Sciatic nerve (tissue), 2 donors: Measurements from ENCODE around the gene DAP3. TPM values are rescaled to one million over a fixed set of nuclear protein-coding genes. Genes with fewer than 3 reads are reported as not detected.
"Not testable (repeated sequence)": the region's sequence is repeated elsewhere in the genome, so short reads cannot be mapped to it uniquely, and the experiment has no call there.

Experiments
- ATAC-seq: fragments of 200-7000 bp; cut with Tn5 transposase; one replicate; pipeline ENCODE4 v1.9.1; 2020; ENCODE audit warnings: mild to moderate bottlenecking, moderate library complexity
- DNase-seq: peaks from one replicate; pipeline ENCODE4 v3.0.0-alpha.2; 2020; ENCODE audit warnings: low spot score
- intact Hi-C: fragments of 100-400 bp; cut with DNase I; formaldehyde crosslinking; loops from one replicate; pipeline ENCODE4 v1.14.2; 2022
- total RNA-seq: library from RNA; stranded (reverse); fragmentation: NEBNext Ultra II Directional; extraction: Animal tissue kit (Norgen Biotek cat#: 25700); gene quantifications from one replicate; pipeline ENCODE4 v1.2.1, GENCODE V29; 2021
- donor health status: DM: no; HTN: no; CAD: no.
- donor health status: DM: no; HTN: no; CAD: no.

The DAP3 gene
- total RNA-seq, 1 donor from 2014 or later = 65.6 TPM

DNA sequence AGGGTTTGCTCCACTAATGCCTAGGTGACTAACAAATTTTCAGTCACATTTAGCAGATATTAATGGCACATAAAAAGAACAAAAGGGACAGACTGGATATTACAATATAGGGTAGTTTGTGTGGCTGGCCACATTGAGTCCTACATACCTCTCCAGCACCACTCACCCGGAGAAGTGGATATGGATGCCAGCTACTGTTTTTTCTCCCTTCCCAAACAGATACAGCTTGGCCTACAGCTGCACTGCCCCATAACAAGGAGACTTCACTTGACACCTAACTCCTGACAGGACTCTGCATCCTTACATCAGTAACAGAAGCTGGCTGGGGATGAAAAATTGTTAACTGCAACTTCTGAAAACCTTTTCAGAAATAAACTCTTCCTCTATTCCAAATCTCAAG is 9.9 kb upstream of the DAP3 start:
- intact Hi-C loops, ATAC-seq, DNase-seq: not testable (repeated sequence)

DNA sequence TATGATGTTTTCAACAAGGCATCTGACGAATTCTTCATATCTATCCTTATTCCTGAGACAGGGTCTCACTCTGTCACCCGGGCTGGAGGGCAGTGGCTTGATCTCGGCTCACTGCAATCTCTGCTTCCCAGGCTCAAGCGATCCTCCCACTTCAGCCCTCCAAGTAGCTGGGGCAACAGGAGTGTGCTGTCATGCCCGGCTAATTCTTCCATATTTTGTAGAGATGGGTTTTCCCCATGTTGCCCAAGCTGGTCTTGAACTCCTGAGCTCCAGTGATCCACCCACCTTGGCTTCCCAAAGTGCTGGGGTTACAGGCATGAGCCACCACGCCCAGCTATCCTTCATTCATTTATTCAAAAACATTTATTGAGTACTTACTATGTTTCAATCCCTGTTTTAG is 8.4 kb upstream of the DAP3 start:
- intact Hi-C loops = no loop called here
- no peak for ATAC-seq

GRCh38 chr1:155681776-155682175 is 7.1 kb upstream of the DAP3 start:
- no peak for DNase-seq
- intact Hi-C loops = no loop called here
- no peak for ATAC-seq

More for the DNA sequence above, 8.4 kb upstream of the DAP3 start:
- DNase-seq = no peak

- ATAC-seq (peak; percentile 58), DNase-seq (peak; percentile 75)
- intact Hi-C loops = not testable (repeated sequence)
Observed at GRCh38 chr1:155687705-155688323, 1.1 kb upstream of the DAP3 start.

GRCh38 chr1:155688324-155689080 is 389 bp upstream of the DAP3 start, which contains the start of gene YY1AP1:
YY1AP1 (minus strand) TSS chr1:155688774; CDS start chr1:155680436, 8,338 bp downstream.
- ATAC-seq (peak; percentile 98), DNase-seq (peak; percentile 95)
- intact Hi-C loops = no loop called here

DNA sequence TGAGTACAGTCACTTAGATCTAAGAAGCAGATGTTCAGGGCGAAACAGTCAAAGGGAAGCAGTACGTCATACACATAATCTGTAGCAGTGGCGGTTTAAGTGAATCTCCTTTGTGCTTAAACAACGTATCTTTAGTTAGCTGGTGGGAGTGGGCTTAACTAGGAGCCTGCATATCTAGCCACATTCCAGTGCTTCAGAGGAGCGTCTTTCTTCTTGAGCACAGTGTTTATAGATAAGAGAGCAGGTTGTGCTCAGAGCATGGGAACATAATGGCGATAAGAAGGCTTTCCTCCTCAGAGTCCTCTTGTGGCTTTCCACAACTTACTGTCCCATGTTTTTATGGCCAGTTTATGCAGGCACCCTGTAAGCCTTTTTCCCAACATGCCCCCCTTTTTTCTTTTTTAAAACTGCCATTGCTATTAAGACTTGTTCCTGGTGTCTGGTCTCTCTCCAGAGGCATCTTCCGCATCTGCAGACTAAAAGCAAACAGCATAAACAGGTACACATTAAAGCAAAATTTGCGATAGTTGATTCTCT is 3.2 kb downstream of the DAP3 start:
- DNase-seq (no peak), ATAC-seq (no peak)
- intact Hi-C loops = no loop called here

- no peak for DNase-seq
- intact Hi-C loops = no loop called here
- no peak for ATAC-seq
Observed at GRCh38 chr1:155694167-155694566, 5.3 kb downstream of the DAP3 start.

DNA sequence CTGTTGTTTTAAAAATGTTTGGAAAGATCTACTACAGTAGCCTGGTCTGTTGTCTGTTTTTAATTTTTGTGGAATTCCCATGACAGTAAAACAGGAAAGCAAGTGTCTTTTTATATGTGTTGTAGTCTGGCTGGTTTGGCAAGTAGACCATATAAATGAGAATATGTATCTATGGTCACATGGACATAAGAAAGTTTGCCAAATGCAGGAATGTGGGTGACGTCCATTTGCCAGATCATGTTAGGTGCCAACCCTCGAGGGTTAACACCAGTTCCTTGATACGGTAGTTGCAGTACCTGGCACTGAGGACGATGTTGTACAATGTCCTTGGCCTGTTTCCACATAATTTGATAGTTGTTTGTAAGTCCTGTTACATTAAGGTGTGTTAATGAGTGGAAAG is 6.2 kb downstream of the DAP3 start:
- ATAC-seq = no peak
- DNase-seq = no peak
- intact Hi-C loops = no loop called here

DNA sequence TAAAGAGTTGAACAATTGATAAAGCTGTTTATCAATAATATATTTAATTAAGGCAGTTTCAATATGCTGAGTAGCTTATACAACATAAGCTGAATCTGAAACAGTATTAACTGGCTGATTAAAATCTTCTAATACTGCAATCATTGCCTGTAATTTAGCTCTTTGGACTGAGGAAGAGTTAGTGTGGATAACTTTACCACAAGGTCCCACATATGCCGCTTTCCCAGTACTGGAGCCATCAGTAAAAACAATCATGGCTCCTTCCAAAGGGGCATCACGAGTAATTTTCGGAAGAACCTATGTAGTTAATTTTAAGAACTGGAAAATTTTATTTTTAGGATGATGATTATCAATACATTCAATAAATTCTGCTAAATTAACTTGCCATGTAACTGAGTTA is 6.7 kb downstream of the DAP3 start:
- intact Hi-C loops = no loop called here
- DNase-seq = no peak

DNA sequence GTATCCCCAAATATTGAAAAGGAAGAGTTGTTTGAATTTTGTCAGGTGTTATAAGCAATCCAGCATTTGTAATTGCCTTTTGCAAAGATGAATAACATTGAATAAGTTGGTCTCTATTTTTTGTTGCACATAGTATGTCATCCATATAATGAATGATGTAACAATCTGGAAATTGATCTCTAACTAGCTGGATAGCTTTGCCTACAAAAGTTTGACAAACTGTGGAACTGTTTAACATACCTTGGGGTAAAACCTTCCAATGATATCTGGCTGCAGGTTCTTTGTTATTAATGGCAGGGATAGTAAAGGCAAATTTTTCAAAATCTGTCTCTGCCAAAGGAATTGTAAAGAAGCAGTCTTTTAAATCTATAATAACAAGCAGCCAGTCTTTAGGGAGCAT is 7.6 kb downstream of the DAP3 start:
- intact Hi-C loops = no loop called here
- ATAC-seq (no peak), DNase-seq (no peak)

More for the DNA sequence above, 6.7 kb downstream of the DAP3 start:
- ATAC-seq = no peak

DNA sequence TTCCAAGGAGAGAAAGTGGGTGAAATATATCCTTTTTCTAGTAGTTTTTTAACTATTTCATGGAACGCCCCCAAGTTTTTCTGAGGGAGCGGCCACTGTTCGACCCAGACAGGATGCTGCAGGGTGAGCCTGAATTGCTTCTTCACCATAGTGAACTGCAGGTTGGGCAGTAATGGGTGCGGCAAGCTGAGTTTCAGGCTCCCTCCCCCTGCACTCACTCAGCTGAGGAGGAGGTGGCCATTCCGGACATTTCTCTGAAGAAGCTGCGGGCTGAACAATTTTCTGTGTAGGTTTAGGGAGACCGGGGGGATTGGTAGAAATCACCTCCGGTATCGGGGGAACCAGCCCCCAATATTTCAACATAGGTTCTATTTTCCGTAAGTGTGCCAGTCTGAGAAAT is 8.2 kb downstream of the DAP3 start:
- no peak for ATAC-seq
- intact Hi-C loops = no loop called here
- DNase-seq = no peak

DNA sequence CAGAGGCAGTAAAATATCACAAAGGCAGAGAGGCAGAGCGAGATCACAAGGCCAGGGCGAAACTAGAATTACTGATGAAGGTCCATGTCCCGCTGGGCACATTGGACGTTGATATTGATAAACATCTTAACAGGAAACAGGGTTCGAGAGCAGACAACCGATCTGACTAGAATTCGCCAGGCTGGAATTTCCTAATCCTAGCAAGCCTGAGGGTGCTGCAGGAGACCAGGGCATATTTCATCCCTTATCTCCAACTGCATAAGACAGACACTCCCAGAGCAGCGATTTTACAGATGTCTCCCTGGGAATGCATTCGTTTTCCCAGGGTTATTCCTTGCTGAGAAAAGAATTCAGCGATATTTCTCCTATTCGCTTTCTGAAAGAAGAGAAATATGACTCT is 8.7 kb downstream of the DAP3 start:
- intact Hi-C loops, DNase-seq, ATAC-seq: not testable (repeated sequence)

GRCh38 chr1:155698382-155699038 is 9.6 kb downstream of the DAP3 start:
- ATAC-seq = peak; percentile 55
- no peak for DNase-seq
- intact Hi-C loops = no loop called here

DNA sequence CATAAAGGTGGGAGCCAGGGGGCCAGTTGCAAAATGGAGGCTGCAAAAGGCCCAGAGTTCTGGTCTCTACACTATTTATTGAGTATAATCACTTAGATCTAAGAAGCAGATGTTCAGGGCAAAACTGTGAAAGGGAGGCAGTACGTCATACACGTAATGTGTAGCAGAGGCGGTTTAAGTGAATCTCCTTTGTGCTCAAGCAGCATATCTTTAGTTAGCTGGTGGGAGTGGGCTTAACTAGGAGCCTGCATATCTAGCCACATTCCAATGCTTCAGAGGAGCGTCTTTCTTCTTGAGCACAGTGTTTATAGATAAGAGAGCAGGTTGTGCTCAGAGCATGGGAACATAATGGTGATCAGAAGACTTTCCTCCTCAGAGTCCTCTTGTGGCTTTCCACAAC is 10.2 kb downstream of the DAP3 start:
- ATAC-seq, DNase-seq, intact Hi-C loops: not testable (repeated sequence)

GRCh38 chr1:155701675-155702074 is 12.8 kb downstream of the DAP3 start:
- DNase-seq, intact Hi-C loops, ATAC-seq: not testable (repeated sequence)

DNA sequence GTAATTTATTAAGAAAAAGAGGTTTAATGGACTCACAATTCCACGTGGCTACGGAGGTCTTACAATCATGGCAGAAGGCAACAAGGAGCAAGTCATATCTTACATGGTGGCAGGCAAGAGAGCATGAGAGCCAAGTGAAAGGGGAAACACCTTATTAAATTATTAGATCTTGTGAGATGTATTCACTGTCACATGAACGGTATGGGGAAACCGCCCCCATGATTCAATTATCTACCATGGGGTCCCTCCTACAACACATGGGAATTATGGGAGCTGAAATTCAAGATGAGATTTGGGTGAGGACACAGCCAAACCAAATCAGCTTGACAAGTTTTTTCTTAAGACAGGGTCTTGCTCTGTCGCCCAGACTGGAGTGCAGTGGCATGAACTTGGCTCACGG is 14.3 kb downstream of the DAP3 start:
- DNase-seq (no peak), ATAC-seq (no peak)
- intact Hi-C loops = no loop called here

DNA sequence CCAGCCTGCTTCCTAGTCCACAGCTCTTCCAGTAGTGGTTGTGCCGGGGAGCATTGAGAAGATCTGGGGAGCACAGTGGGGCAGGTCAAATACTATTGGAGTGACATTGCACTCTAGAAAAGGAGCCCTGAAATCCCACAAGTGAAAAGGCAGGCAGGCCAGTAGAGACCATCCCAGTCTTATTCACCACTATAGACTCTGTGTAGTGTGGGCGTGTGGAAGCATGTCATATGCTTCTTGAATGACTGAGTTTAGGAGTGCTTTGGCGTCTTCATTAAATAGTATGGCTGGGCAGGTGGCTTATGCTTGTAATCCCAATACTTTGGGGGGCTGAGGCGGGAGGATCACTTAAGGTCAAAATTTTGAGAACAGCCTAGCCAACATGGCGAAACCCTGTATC is 15.5 kb downstream of the DAP3 start:
- intact Hi-C loops, DNase-seq, ATAC-seq: not testable (repeated sequence)

DNA sequence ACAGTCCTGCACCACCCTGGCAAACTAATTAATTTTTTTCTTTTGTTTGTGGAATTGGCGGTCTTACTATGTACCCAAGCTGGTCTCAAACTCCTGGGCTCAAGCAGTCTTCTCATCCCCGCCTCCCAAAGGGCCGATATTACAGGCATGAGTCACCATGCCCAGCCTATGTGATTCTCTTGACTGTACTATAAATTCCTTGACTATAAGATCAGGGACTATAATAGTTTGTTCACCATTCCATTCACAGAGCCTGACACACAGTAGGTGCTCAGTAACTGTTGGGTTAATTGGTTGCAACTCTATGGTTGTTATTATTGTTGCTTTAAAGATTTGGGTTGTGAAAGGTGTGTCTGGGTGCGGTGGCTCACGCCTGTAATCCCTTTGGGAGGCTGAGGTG is 17.2 kb downstream of the DAP3 start:
- DNase-seq = no peak
- intact Hi-C loops = no loop called here
- ATAC-seq = no peak

DNA sequence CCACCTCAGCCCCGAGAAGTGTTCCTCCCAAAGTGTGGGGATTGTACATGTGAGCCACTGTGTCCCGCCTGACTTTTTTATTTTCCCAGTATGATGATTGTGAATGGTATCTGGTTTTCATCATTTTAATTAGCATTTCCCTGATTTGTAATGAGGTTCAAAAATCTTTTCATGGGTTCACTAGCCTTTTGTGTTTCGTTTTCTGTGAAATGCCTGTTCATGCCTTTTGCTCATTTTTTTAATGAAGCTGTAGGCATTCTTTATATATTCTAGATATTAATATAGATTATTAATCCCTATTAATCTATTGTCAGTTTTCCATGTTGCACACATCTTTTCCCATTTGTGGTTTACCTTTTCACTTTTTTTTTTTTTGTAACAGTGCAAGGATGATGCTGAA is 20.5 kb downstream of the DAP3 start:
- DNase-seq (no peak), ATAC-seq (no peak)
- intact Hi-C loops = no loop called here

DNA sequence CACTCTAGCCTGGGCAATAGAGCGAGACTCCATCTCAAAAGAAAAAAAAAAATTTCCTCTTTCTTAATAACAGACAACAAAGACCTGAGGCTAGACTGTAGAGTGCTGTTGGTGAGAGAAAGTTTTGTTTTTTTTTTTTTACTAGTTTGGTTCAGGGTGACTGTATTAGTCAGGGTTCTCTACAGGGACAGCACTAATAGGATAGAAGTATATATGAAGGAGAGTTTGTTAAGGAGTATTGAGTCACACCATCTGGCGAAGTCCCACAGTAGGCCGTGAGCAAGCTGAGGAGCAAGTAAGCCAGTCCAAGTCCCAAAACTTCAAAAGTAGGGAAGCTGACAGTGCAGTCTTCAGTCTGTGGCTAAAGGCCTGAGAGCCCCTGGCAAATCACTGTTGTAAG is 22.6 kb downstream of the DAP3 start:
- DNase-seq, ATAC-seq, intact Hi-C loops: not testable (repeated sequence)
